ENCODE data around the gene PARVG.
A peak's percentile ranks its signal among the peaks of the same experiment; 100 is the strongest.

Gene PARVG

DNA sequence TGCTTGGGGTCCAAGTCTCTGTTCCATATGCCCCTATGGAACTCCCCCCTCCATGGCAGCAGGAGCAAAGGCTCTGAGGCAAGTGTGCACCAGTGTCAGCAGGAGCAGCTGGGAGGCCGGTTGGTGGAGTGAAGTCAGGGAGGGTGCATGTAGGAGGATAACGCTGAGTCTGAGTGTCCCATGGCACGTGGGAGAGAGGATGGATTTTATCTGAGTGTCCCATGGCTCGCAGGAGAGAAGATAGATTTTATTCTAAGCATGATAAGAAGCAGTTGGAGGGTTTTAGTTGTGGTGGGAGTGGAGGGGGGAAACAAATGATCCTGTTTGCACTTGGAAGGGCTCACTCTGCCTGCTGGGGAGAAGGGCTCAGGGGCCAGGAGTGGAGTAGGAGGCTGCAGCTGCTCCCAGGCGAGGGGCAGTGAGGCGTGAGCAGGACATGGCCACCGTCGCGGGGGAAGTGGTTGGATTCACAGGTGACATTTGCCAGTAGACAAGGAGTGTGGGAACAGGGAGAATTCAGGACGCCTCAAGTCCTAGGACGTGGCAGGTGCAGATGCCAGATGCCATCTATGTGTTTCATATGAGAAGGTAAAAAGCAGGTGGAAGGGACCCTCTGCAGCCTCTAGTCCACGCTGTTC lies 33.6 kb upstream of the PARVG start:
- no peak overlapping the region for H4K91ac ChIP-seq (ENCODE audit: low read length)
- H2BK15ac ChIP-seq (ENCODE audit: low read depth, poor library complexity, severe bottlenecking), result no peak overlapping the region
- peaks cover 45% of the 10 kb centered on the region for H3K4me1 ChIP-seq (ENCODE audit: control insufficient read depth, insufficient read depth, low read depth, low read length)
- H3K27ac ChIP-seq (ENCODE audit: low read length, poor library complexity, severe bottlenecking), result peak overlapping the region; percentile 30
- H2BK12ac ChIP-seq (ENCODE audit: low read length in 2 of 2), result no peak overlapping the region
- peak overlapping the region; percentile 33 for H2BK5ac ChIP-seq (ENCODE audit: low read depth, low read length, poor library complexity, severe bottlenecking)
- H2BK120ac ChIP-seq (ENCODE audit: low read depth, low read length), result no peak overlapping the region
- H3K79me1 ChIP-seq (replicated peaks; ENCODE audit: low read length, poor library complexity, severe bottlenecking), result no peaks in the 10 kb centered on the region
- peak overlapping the region; percentile 33 for H2AK5ac ChIP-seq (ENCODE audit: low read length, severe bottlenecking)
- H4K8ac ChIP-seq (ENCODE audit: low read length), result no peak overlapping the region
- no peak overlapping the region for H2AFZ ChIP-seq (ENCODE audit: low read depth, low read length)
- H3K14ac ChIP-seq (ENCODE audit: low read length in 2 of 2), result no peak overlapping the region
- no peak overlapping the region for H3K18ac ChIP-seq (ENCODE audit: low read depth in 1 of 2, low read length in 2 of 2)
- no peaks in the 10 kb centered on the region for H3K9me3 ChIP-seq (ENCODE audit: control insufficient read depth, low read length)
- H3K4me3 ChIP-seq (ENCODE audit: insufficient read depth in 1 of 2, low read depth in 1 of 2, low read length in 2 of 2), result no peak overlapping the region
- DNase-seq, result no peak
- 82% methylated on average over 12 of the region's 12 CpGs for WGBS
- peaks cover 3% of the 10 kb centered on the region in 2 experiments for H3K36me3 ChIP-seq (ENCODE audit: control insufficient read depth in 1 of 2, insufficient read depth in 2 of 2, low read depth in 1 of 2, low read length in 2 of 2)
- H3K23ac ChIP-seq (ENCODE audit: low read length in 2 of 2), result no peak overlapping the region
- no peak overlapping the region for H3K4ac ChIP-seq (ENCODE audit: low read depth in 1 of 2, low read length in 2 of 2)
- H3K9ac ChIP-seq (ENCODE audit: low read length), result no peak overlapping the region
- peaks cover 0 to 7% of the 10 kb centered on the region in 2 experiments for H3K27me3 ChIP-seq (ENCODE audit: control insufficient read depth in 1 of 2, insufficient read depth in 1 of 2, low read length in 2 of 2)
- no peak overlapping the region for H3K4me2 ChIP-seq (ENCODE audit: low read length, poor library complexity, severe bottlenecking)

DNA sequence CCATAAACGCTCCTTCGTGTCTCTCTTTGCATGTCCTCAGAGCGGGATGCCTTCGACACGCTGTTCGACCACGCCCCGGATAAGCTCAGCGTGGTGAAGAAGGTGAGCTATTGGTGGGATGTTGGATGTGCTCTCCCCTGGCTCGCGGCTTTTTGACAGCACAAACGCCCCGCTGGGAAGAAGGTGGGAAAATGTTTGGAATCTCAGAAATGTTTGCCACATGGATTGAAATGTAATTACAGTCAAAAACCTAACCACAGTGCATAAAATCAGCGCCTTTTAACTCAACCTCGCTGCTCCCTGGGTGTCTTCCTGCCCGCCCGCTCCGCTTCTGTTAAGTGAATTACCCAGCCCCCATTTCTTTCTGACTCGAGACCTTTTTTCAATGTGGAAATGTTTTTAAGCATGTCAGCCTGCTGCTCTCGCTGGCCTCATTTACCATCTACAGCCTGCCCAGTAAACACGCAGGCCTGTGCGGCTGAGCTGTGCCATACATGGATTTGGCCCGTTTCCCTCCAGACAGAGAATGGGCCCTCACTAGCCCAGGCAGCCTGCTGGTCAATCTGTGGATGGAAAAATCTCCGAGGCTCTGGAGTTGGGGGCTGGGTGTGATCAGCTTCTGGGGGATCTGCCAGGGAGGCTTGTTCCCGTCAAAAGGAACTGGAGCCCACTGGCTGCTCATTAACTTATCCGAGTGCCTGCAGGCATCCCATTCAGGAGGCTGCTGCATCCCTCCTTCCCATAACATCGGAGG lies 32.7 kb upstream of the PARVG start:
- Histone ChIP-seq H3K9me3 (ENCODE audit: control insufficient read depth, low read length) (no peaks in the 10 kb centered on the region), H4K8ac (ENCODE audit: low read length) (no peak overlapping the region), H2BK15ac (ENCODE audit: low read depth, poor library complexity, severe bottlenecking) (no peak overlapping the region), H3K36me3 (ENCODE audit: control insufficient read depth in 1 of 2, insufficient read depth in 2 of 2, low read depth in 1 of 2, low read length in 2 of 2) (peaks cover 3 to 7% of the 10 kb centered on the region in 2 experiments), H3K23ac (ENCODE audit: low read length in 2 of 2) (no peak overlapping the region), H2AK5ac (ENCODE audit: low read length, severe bottlenecking) (no peak overlapping the region), H2BK120ac (ENCODE audit: low read depth, low read length) (no peak overlapping the region), H2BK5ac (ENCODE audit: low read depth, low read length, poor library complexity, severe bottlenecking) (no peak overlapping the region), H2BK12ac (ENCODE audit: low read length in 2 of 2) (no peak overlapping the region), H4K91ac (ENCODE audit: low read length) (no peak overlapping the region), H3K14ac (ENCODE audit: low read length in 2 of 2) (no peak overlapping the region), H3K4ac (ENCODE audit: low read depth in 1 of 2, low read length in 2 of 2) (no peak overlapping the region), H3K9ac (ENCODE audit: low read length) (no peak overlapping the region), H3K4me2 (ENCODE audit: low read length, poor library complexity, severe bottlenecking) (peak overlapping the region; percentile 55), H3K79me1 (replicated peaks; ENCODE audit: low read length, poor library complexity, severe bottlenecking) (no peaks in the 10 kb centered on the region), H3K27me3 (ENCODE audit: control insufficient read depth in 1 of 2, insufficient read depth in 1 of 2, low read length in 2 of 2) (peaks cover 0 to 7% of the 10 kb centered on the region in 2 experiments), H3K27ac (ENCODE audit: low read length, poor library complexity, severe bottlenecking) (peak overlapping the region; percentile 91), H3K4me1 (ENCODE audit: control insufficient read depth, insufficient read depth, low read depth, low read length) (peaks cover 47% of the 10 kb centered on the region), H3K4me3 (ENCODE audit: insufficient read depth in 1 of 2, low read depth in 1 of 2, low read length in 2 of 2) (no peak overlapping the region), H2AFZ (ENCODE audit: low read depth, low read length) (no peak overlapping the region), H3K18ac (ENCODE audit: low read depth in 1 of 2, low read length in 2 of 2) (no peak overlapping the region)
- DNase-seq, result peak; percentile 50
- WGBS, result 15% methylated on average over 23 of the region's 27 CpGs

GRCh38 chr22:44151676-44152075 lies 29.0 kb upstream of the PARVG start:
- no peak overlapping the region for H2BK12ac ChIP-seq (ENCODE audit: low read length in 2 of 2)
- no peak overlapping the region for H2BK15ac ChIP-seq (ENCODE audit: low read depth, poor library complexity, severe bottlenecking)
- no peaks in the 10 kb centered on the region for H3K27me3 ChIP-seq (ENCODE audit: control insufficient read depth in 1 of 2, insufficient read depth in 1 of 2, low read length in 2 of 2)
- no peaks in the 10 kb centered on the region for H3K79me1 ChIP-seq (replicated peaks; ENCODE audit: low read length, poor library complexity, severe bottlenecking)
- no peak overlapping the region for H3K23ac ChIP-seq (ENCODE audit: low read length in 2 of 2)
- 72% methylated on average over 4 of the region's 4 CpGs for WGBS
- H2BK120ac ChIP-seq (ENCODE audit: low read depth, low read length), result no peak overlapping the region
- H3K9me3 ChIP-seq (ENCODE audit: control insufficient read depth, low read length), result no peaks in the 10 kb centered on the region
- H3K18ac ChIP-seq (ENCODE audit: low read depth in 1 of 2, low read length in 2 of 2), result no peak overlapping the region
- no peak overlapping the region for H2AFZ ChIP-seq (ENCODE audit: low read depth, low read length)
- no peak overlapping the region for H3K27ac ChIP-seq (ENCODE audit: low read length, poor library complexity, severe bottlenecking)
- H2AK5ac ChIP-seq (ENCODE audit: low read length, severe bottlenecking), result no peak overlapping the region
- DNase-seq, result peak; percentile 57
- no peak overlapping the region for H3K4ac ChIP-seq (ENCODE audit: low read depth in 1 of 2, low read length in 2 of 2)
- H3K4me1 ChIP-seq (ENCODE audit: control insufficient read depth, insufficient read depth, low read depth, low read length), result peaks cover 46% of the 10 kb centered on the region
- H3K9ac ChIP-seq (ENCODE audit: low read length), result no peak overlapping the region
- H2BK5ac ChIP-seq (ENCODE audit: low read depth, low read length, poor library complexity, severe bottlenecking), result no peak overlapping the region
- peaks cover 0 to 13% of the 10 kb centered on the region in 2 experiments for H3K36me3 ChIP-seq (ENCODE audit: control insufficient read depth in 1 of 2, insufficient read depth in 2 of 2, low read depth in 1 of 2, low read length in 2 of 2)
- no peak overlapping the region for H3K14ac ChIP-seq (ENCODE audit: low read length in 2 of 2)
- H3K4me3 ChIP-seq (ENCODE audit: insufficient read depth in 1 of 2, low read depth in 1 of 2, low read length in 2 of 2), result no peak overlapping the region
- H4K91ac ChIP-seq (ENCODE audit: low read length), result no peak overlapping the region
- H4K8ac ChIP-seq (ENCODE audit: low read length), result no peak overlapping the region
- no peak overlapping the region for H3K4me2 ChIP-seq (ENCODE audit: low read length, poor library complexity, severe bottlenecking)

DNA sequence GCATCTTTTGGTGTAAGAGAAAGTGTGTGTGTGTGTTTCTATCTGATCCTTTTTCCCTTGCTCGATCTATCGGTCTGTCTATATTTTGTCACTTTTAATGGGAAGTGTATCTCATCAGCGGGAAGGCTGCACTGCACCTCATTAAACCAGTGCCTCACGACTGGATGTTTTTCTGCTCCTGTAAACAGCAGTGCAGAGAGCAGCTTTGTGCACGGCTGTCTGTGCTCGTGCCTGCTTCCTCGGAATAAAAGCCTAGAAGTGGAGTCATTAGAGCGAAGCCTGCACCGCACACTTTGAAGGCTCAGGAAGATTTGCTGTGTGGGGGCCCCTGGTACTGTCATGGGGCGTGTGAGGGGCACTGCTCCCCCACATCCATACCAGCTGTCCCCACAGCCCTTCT lies 27.0 kb upstream of the PARVG start:
- Histone ChIP-seq H3K4me1 (ENCODE audit: control insufficient read depth, insufficient read depth, low read depth, low read length) (peaks cover 36% of the 10 kb centered on the region), H3K4ac (ENCODE audit: low read depth in 1 of 2, low read length in 2 of 2) (no peak overlapping the region), H2BK12ac (ENCODE audit: low read length in 2 of 2) (no peak overlapping the region), H4K8ac (ENCODE audit: low read length) (no peak overlapping the region), H3K36me3 (ENCODE audit: control insufficient read depth in 1 of 2, insufficient read depth in 2 of 2, low read depth in 1 of 2, low read length in 2 of 2) (peaks cover 0 to 20% of the 10 kb centered on the region in 2 experiments), H4K91ac (ENCODE audit: low read length) (no peak overlapping the region), H2AFZ (ENCODE audit: low read depth, low read length) (no peak overlapping the region), H3K4me2 (ENCODE audit: low read length, poor library complexity, severe bottlenecking) (no peak overlapping the region), H3K4me3 (ENCODE audit: insufficient read depth in 1 of 2, low read depth in 1 of 2, low read length in 2 of 2) (no peak overlapping the region), H3K9me3 (ENCODE audit: control insufficient read depth, low read length) (no peaks in the 10 kb centered on the region), H3K9ac (ENCODE audit: low read length) (no peak overlapping the region), H3K23ac (ENCODE audit: low read length in 2 of 2) (no peak overlapping the region), H3K14ac (ENCODE audit: low read length in 2 of 2) (no peak overlapping the region), H2BK120ac (ENCODE audit: low read depth, low read length) (no peak overlapping the region), H2BK5ac (ENCODE audit: low read depth, low read length, poor library complexity, severe bottlenecking) (no peak overlapping the region), H3K27me3 (ENCODE audit: control insufficient read depth in 1 of 2, insufficient read depth in 1 of 2, low read length in 2 of 2) (peaks cover 0 to 6% of the 10 kb centered on the region in 2 experiments), H3K79me1 (replicated peaks; ENCODE audit: low read length, poor library complexity, severe bottlenecking) (no peaks in the 10 kb centered on the region), H2BK15ac (ENCODE audit: low read depth, poor library complexity, severe bottlenecking) (no peak overlapping the region), H3K27ac (ENCODE audit: low read length, poor library complexity, severe bottlenecking) (peak overlapping the region; percentile 25), H2AK5ac (ENCODE audit: low read length, severe bottlenecking) (no peak overlapping the region), H3K18ac (ENCODE audit: low read depth in 1 of 2, low read length in 2 of 2) (no peak overlapping the region)
- 76% methylated on average over 10 of the region's 10 CpGs for WGBS
- no peak for DNase-seq
